Neural progenitor cell (in vitro differentiated cells): ENCODE data around the gene CMTR1. TPM values are rescaled to one million over a fixed set of nuclear protein-coding genes. Genes with fewer than 3 reads are reported as not detected.

Experiments used
- DNase-seq: peaks from one replicate; pipeline ENCODE4 v3.0.0-alpha.2; 2016; ENCODE audit warnings: low spot score
- H2AFZ ChIP-seq: fragments of 200-600 bp; sonication (generic); replicated peaks from 2 replicates; pipeline ENCODE4 v1.6.1; 2016; ENCODE audit warnings: antibody characterized with exemption
- H3F3A ChIP-seq: fragments of 200-600 bp; sonication (generic); 2 replicates; pipeline ENCODE4 v1.6.1; 2016; ENCODE audit warnings: antibody characterized with exemption, low read depth
- H3K27ac ChIP-seq: fragments of 200-600 bp; sonication (generic); 2 replicates; pipeline ENCODE4 v1.5.1; 2016; ENCODE audit warnings: mild to moderate bottlenecking
- H3K27me3 ChIP-seq: fragments of 200-600 bp; sonication (generic); 2 replicates; pipeline ENCODE4 v1.6.1; 2016; ENCODE audit warnings: mild to moderate bottlenecking, moderate library complexity
- H3K36me3 ChIP-seq: fragments of 200-600 bp; sonication (generic); 2 replicates; pipeline ENCODE4 v1.5.1; 2016
- H3K4me1 ChIP-seq: fragments of 200-600 bp; sonication (generic); 2 replicates; pipeline ENCODE4 v1.6.1; 2016; ENCODE audit warnings: mixed run types
- H3K4me2 ChIP-seq: fragments of 200-600 bp; sonication (generic); 2 replicates; pipeline ENCODE4 v1.6.1; 2016
- H3K4me3 ChIP-seq: fragments of 200-600 bp; sonication (generic); 2 replicates; pipeline ENCODE4 v1.5.1; 2016
- H3K79me2 ChIP-seq: fragments of 200-600 bp; sonication (generic); 2 replicates; pipeline ENCODE4 v1.6.1; 2016; ENCODE audit warnings: low read depth
- H3K9ac ChIP-seq: fragments of 200-600 bp; sonication (generic); 2 replicates; pipeline ENCODE4 v1.6.1; 2016
- H3K9me3 ChIP-seq: fragments of 200-600 bp; sonication (generic); 2 replicates; pipeline ENCODE4 v1.5.1; 2016; ENCODE audit warnings: low read depth
- H4K20me1 ChIP-seq: fragments of 200-600 bp; sonication (generic); 2 replicates; pipeline ENCODE4 v1.6.1; 2016; ENCODE audit warnings: low read depth
- H3K27ac Mint-ChIP-seq: 3 replicates; pipeline ENCODE4 v1.8.0; 2021; ENCODE audit warnings: mixed read lengths
- H3K27me3 Mint-ChIP-seq: 2 replicates; pipeline ENCODE4 v1.8.0; 2022; ENCODE audit warnings: low read depth, mild to moderate bottlenecking, inconsistent platforms, moderate library complexity, mixed read lengths; ENCODE audit not compliant: insufficient read depth
- H3K36me3 Mint-ChIP-seq: 3 replicates; pipeline ENCODE4 v1.8.0; 2021; ENCODE audit warnings: mixed read lengths
- H3K4me1 Mint-ChIP-seq: 3 replicates; pipeline ENCODE4 v1.8.0; 2021; ENCODE audit warnings: mixed read lengths
- H3K4me3 Mint-ChIP-seq: 3 replicates; pipeline ENCODE4 v1.8.0; 2021; ENCODE audit warnings: mild to moderate bottlenecking, moderate library complexity, mixed read lengths
- H3K9me3 Mint-ChIP-seq: 3 replicates; pipeline ENCODE4 v1.8.0; 2020; ENCODE audit warnings: mixed read lengths
- CTCF ChIP-seq: fragments of 200-600 bp; sonication (generic); IDR thresholded peaks from 2 replicates; pipeline ENCODE4 v1.5.1; 2017; ENCODE audit warnings: antibody characterized with exemption, mild to moderate bottlenecking
- EZH2 ChIP-seq: fragments of 200-600 bp; sonication (generic); IDR thresholded peaks from 2 replicates; pipeline ENCODE4 v1.6.1; 2017; ENCODE audit warnings: antibody characterized with exemption, mild to moderate bottlenecking, moderate library complexity
- EZH2phosphoT487 ChIP-seq: fragments of 200-600 bp; sonication (generic); IDR thresholded peaks from 2 replicates; pipeline ENCODE4 v1.6.1; 2017; ENCODE audit warnings: antibody characterized with exemption
- total RNA-seq: library from RNA; depleted of rRNA; stranded (reverse); fragments of >200 nt; gene quantifications from 2 replicates; pipeline ENCODE4 v1.2.3, GENCODE V29; 2015; ENCODE audit warnings: low replicate concordance

Gene CMTR1
- total RNA-seq, 1 donor from 2014 or later = 35.4 TPM

GRCh38 chr6:37516920-37517405 is 83.9 kb downstream of the CMTR1 start:
- H3K27me3 ChIP-seq = peaks cover 28% of the 10 kb centered on the region
- no peak overlapping the region for H2AFZ ChIP-seq

GRCh38 chr6:37517411-37517812 is 84.4 kb downstream of the CMTR1 start:
- Histone ChIP-seq H3K9ac (no peak overlapping the region), H3K4me2 (no peak overlapping the region), H3K79me2 (no peaks in the 10 kb centered on the region), H3F3A (peaks cover 37% of the 10 kb centered on the region), H2AFZ (no peak overlapping the region), H4K20me1 (no peaks in the 10 kb centered on the region), H3K36me3 (no peaks in the 10 kb centered on the region), H3K27me3 (peaks cover 23% of the 10 kb centered on the region), H3K4me1 (peaks cover 47% of the 10 kb centered on the region), H3K4me3 (no peak overlapping the region), H3K27ac (no peak overlapping the region), H3K9me3 (no peaks in the 10 kb centered on the region)
- Mint-ChIP-seq H3K36me3 (no peaks in the 10 kb centered on the region), H3K4me1 (peaks cover 53% of the 10 kb centered on the region), H3K9me3 (peaks cover 6% of the 10 kb centered on the region), H3K27ac (no peak overlapping the region), H3K4me3 (peak overlapping the region; percentile 28), H3K27me3 (peaks cover 17% of the 10 kb centered on the region)
- DNase-seq = no peak
- no peak for TF ChIP-seq EZH2
- TF ChIP-seq CTCF = no peak
- no peak for TF ChIP-seq EZH2phosphoT487

More at GRCh38 chr6:37516920-37517405, 83.9 kb downstream of the CMTR1 start:
- peak overlapping the region; percentile 54 for H3K4me2 ChIP-seq
- H3K4me1 ChIP-seq = peaks cover 52% of the 10 kb centered on the region
- no peak overlapping the region for H3K27ac Mint-ChIP-seq
- DNase-seq = no peak
- H3K27me3 Mint-ChIP-seq = peaks cover 18% of the 10 kb centered on the region
- no peaks in the 10 kb centered on the region for H3K36me3 ChIP-seq
- no peak overlapping the region for H3K4me3 Mint-ChIP-seq
- TF ChIP-seq EZH2phosphoT487 = no peak
- no peak for TF ChIP-seq CTCF
- no peak for TF ChIP-seq EZH2
- no peaks in the 10 kb centered on the region for H3K36me3 Mint-ChIP-seq
- H3K4me1 Mint-ChIP-seq = peaks cover 56% of the 10 kb centered on the region
- H3K79me2 ChIP-seq = no peaks in the 10 kb centered on the region
- no peak overlapping the region for H3K4me3 ChIP-seq
- no peaks in the 10 kb centered on the region for H4K20me1 ChIP-seq
- no peak overlapping the region for H3K27ac ChIP-seq
- H3K9me3 ChIP-seq = no peaks in the 10 kb centered on the region
- peaks cover 41% of the 10 kb centered on the region for H3F3A ChIP-seq
- H3K9ac ChIP-seq = no peak overlapping the region
- peaks cover 6% of the 10 kb centered on the region for H3K9me3 Mint-ChIP-seq

GRCh38 chr6:37518116-37518515 is 85.1 kb downstream of the CMTR1 start:
- Mint-ChIP-seq H3K4me3 (no peak overlapping the region), H3K27ac (no peak overlapping the region), H3K4me1 (peaks cover 50% of the 10 kb centered on the region), H3K9me3 (peaks cover 6% of the 10 kb centered on the region), H3K27me3 (peaks cover 20% of the 10 kb centered on the region), H3K36me3 (no peaks in the 10 kb centered on the region)
- Histone ChIP-seq H3K4me2 (no peak overlapping the region), H3K9ac (no peak overlapping the region), H3K4me3 (no peak overlapping the region), H3K4me1 (peaks cover 40% of the 10 kb centered on the region), H4K20me1 (no peaks in the 10 kb centered on the region), H3K36me3 (no peaks in the 10 kb centered on the region), H2AFZ (no peak overlapping the region), H3K79me2 (no peaks in the 10 kb centered on the region), H3F3A (peaks cover 30% of the 10 kb centered on the region), H3K9me3 (no peaks in the 10 kb centered on the region), H3K27me3 (peaks cover 16% of the 10 kb centered on the region), H3K27ac (no peak overlapping the region)
- DNase-seq = no peak
- TF ChIP-seq EZH2 (no peak), EZH2phosphoT487 (no peak), CTCF (no peak)
